GM20431 (cell line): ENCODE results near the gene CST1.
"Not testable (repeated sequence)": the region's sequence is repeated elsewhere in the genome, so short reads cannot be mapped to it uniquely, and the experiment has no call there.

Source experiments
- in situ Hi-C: fragments of 300-500 bp; cut with MseI, MboI; formaldehyde crosslinking; loops from one replicate; pipeline ENCODE4 v1.15.0; 2020; ENCODE audit warnings: low sequenced_read_pairs; ENCODE audit not compliant: unreplicated experiment

Gene CST1

DNA sequence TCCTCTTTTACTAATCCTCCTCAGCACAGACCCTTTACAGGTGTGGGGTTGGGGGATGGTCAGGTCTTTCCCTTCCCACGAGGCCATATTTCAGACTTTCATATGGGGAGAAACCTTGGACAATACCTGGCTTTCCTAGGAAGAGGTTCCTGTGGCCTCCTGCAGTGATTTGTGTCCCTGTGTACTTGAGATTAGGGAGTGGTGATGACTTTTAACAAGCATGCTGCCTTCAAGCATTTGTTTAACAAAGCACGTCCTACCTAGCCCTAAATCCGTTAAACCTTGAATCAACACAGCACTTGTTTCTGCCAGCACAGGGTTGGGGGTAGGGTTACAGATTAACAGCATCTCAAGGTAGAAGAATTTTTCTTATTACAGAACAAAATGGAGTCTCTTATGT lies 6.1 kb upstream of the CST1 start:
- in situ Hi-C loops = not testable (repeated sequence)

DNA sequence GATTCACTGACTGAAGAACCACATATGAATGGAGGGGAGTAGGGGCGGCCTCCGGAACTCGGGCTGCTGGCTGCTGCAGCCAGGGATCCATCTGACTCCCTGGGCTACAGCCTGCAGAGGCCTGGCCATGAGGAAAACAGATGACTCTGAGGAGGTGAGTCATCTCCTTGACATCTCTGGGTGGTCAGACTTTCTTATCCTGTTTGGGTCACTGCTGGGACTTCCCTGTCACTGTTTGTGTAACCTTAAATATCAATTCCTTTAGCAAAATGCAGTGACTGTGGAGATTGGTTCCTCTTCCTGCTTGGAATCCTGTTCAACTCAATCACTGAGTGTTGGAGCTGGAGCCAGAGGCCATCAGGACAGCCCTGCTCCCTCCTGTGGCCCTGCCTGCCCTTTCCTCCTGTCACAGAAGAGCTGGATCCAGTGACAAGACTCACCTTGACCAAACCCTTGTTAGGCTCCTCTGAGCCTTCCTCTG lies 4.4 kb upstream of the CST1 start:
- in situ Hi-C loops = not testable (repeated sequence)

DNA sequence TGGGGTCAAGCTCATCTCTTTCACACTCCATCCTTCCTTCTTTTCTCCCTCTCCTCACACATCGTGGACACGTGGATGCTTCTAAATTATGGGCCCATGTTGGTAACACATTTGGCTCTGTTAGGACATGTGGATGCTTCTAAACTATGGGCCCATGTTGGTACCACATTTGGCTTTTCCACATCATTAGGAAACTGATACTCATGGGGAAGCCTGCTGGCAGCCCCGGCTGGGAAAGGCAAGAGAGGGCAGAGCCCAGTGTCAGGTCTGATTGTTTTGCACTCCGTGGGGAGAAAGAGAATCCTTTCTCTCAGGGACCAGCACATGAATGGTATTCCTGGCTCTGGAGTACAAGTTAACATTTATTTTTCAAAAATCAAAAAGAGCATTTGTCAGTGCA lies 4.0 kb upstream of the CST1 start:
- in situ Hi-C loops = no loop called here

DNA sequence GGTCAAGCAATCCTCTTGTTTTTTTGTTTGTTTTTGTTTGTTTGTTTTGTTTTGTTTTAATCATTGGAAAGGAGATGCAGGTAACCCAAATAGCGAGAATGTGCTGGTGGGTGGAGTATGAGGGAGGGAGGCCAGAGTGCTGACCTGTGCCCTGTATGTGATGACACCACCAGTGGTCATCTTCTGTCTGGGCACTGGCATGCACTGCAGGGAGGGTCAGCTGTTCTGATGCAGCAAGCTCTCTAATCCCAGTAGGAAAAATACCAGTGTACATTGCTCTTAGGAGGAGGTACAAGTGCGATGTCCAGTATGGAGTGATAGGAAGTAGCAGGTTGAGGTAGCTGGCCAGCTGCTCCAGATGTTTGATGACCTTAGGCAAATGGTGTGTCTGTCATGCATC lies 2.9 kb upstream of the CST1 start:
- in situ Hi-C loops = no loop called here

DNA sequence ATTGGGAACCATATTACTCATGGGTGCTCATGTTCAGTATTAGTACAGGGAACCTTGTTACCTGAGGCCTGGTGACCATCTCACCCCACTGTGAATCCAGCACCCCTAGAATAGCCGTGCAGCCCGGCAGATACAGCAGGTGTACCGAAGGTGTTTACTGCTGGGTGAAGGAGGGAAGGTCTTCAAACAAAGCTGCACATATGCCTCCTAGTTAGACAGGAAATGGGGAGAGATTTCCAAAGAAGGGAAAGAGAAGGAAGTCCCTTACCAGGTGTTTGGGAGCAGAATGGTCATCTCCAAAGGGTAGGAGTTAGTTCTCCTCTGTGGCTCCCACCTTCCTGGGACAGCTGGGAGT lies 2.4 kb upstream of the CST1 start:
- in situ Hi-C loops = no loop called here

DNA sequence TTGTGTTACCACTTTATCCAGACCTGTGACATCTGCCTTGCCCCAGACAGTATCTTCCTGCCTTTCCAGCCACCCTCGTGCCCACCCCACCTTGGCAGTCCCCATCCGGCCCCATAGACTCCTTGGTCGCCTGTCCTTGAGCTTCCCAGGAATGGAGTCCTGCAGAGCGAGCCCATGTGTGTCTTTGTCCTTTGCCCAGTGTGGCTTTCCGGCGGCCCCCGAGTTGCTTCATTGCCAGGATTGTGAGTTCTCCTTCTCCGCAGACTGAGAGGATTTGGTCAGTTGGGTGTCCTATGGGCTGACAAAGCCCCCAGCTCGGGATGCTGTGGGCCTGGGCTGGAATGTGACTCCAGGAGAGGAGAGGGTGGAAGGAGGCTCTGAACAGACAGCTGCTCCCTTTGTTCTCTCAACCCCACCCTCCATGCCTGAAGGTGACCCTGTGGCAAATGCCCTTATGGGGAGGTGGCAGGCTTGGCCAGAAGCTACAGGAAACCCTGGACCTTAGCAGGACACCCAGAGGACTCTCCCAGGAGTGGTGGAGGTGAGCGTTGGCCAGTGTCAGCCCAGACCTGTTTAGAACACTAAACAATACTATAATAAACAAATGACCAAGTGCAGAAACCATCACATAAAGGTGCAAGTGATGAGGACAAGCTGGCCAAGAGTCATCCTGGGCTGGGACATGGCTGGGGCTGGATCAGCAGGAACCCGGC lies 1.9 kb upstream of the CST1 start:
- in situ Hi-C loops = no loop called here

DNA sequence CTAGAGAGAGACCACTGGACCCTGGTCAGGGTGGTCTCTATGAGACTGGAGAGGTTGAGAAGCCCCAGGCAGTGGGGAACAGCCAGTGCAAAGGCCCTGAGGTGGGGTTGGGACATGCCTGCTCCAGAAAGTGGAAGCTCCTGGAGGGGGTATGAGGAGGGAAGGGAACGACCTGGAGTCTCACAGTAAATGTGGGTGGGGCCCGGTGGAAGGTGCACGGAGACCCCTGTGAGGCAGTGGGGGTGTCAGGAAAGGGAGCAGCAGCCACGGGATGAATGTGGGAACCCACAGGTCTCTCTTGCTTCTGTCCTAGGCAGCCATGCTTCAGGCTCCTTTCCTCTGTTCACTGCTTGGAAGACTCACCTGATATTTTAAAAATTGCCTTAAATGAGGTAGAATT lies 1.3 kb upstream of the CST1 start:
- in situ Hi-C loops = no loop called here

DNA sequence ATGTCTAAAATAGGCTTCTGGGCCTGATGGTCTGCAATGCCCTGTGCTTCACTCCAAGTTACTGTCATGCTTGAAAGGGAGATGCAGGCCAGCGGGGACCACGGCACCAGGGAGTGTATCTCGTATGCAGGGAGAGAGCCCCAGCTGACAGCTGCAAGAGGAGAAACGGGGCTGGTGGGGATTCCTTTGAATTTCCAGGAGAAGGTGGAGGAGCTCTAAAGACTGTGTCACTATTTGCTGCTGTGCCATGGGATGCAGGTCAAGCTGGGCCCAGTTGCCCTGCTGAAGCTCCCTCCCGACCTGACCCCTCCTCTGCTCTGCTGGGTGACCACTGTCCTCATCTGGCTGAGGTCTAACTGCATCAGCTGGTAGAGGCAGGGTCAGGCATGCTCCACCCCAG lies 989 bp downstream of the CST1 start:
- in situ Hi-C loops = no loop called here

DNA sequence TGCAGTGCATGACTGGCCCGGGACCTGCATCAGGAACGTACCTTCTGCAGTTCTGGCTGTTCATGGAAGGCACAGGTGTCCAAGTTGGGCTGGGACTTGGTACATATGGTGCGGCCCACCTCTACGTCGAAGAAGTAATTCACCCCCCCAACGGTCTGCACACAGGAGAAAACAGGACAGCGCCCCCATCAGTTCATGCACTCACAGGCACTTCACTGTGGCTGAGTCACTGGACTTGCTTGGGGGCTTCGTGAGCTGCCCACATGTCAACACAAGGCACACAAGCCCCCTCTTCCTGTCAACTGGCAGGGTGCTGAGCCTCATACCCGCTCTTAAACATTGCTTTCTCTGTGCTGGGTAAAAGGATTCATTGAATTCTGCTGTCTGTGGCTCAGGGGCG lies 1.8 kb downstream of the CST1 start:
- in situ Hi-C loops = not testable (repeated sequence)

DNA sequence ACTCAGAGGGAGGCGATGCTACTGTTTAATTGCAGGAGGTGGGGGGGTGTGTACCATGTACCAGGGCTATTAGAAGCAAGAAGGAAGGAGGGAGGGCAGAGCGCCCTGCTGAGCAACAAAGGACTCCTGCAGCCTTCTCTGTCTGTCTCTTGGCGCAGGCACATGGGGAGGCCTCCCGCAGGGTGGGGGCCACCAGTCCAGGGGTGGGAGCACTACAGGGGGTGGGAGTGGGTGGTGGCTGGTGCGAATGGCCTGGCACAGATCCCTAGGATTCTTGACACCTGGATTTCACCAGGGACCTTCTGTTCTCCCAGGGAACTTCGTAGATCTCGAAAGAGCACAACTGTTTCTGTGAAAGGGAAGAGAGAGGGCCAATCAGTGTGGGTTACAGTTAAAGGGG lies 3.2 kb downstream of the CST1 start:
- in situ Hi-C loops = not testable (repeated sequence)

DNA sequence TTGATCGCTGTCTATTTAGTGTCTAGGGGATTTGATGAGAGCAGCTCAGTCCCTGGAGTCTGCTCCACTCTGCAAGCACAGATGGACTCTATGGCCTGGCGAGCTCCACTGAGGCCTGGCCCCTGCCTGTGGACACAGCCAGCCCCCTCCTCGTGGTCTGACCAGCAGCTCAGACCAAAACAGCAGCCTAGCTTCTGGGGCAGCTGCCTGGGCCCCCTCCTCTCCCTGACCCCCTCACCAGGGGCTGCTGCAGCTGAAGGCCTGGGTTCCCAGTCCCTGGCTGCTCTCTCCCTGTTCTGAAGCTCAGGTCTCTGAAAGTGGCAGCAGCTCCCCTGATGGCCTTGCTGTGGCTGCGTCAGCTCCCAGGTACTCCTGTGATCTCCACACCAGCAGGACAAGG lies 3.6 kb downstream of the CST1 start:
- in situ Hi-C loops = not testable (repeated sequence)

DNA sequence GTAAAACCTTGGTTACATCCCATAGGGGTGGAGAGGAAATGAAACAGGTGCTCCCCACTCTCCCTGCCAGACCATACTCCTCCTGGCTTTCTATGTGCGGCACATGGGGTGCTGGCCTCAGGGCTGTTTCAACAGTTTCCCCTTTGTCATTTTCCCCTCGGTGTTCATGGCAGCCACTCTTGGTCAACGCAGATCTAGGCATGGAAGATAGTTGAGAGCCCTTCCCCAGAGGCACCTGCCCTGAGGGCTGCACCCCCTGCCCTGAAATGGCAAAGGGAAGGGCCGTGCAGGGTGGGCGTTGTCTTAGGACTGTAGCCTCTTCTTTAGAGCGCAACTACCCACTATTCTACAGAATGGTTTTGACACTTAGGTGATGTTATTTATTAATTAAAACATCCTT lies 4.4 kb downstream of the CST1 start:
- in situ Hi-C loops = no loop called here

DNA sequence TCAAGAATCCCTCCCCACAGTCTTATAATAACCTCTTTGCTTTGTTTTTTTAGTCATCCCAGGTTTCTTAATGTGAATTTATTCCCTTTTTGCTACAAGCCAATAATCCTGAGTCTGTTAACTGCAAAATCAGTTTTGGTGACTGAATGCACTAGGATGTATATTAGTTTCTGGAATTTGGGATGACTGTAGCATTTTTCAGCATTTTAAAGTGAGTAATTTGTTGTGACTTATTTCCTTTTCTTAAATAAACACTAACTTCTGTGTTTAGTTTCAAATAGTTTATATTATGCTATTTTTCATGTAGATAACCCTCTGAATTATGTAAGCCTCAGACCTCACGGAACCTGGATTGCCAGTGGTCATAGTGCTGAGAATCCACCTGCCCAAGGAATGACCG lies 5.5 kb downstream of the CST1 start:
- in situ Hi-C loops = no loop called here

DNA sequence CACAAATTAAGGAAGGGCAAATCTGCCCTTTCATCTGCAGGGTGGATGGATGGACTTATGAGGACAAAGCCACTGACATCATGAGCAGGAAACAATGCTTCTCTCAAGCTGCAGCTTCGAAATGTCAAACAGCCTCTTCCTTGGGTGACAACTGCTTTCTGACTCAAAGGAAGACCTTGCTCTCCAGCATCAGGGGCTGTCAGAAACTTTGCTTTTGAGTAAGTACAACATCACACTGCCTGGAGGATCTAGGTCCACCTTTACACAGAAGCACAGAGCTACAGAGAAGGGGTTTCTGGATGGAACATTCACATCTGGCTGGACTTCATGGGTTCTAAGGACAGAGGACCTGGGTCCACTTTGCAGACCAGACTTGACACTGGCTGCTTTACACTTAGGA lies 5.9 kb downstream of the CST1 start:
- in situ Hi-C loops = no loop called here

DNA sequence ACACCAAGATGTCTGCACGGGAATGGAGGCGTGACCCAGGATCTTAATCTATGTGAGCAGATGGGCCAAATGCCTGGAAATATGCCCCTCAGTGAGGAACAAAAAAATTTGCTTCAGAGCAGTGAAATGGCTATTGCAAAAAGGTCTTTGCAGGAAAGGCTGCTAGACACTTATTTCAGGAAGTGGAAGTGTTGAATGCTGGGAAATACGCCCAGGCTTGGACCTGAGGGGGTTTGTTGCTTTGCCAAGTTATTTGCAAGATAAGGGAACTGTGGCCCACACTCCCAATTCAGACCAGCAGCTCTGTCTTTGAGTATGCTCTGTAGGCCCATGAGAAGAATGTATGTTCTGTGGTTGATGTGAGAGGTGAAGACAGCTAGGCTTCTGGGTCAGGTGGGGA lies 15.3 kb downstream of the CST1 start:
- in situ Hi-C loops = not testable (repeated sequence)

DNA sequence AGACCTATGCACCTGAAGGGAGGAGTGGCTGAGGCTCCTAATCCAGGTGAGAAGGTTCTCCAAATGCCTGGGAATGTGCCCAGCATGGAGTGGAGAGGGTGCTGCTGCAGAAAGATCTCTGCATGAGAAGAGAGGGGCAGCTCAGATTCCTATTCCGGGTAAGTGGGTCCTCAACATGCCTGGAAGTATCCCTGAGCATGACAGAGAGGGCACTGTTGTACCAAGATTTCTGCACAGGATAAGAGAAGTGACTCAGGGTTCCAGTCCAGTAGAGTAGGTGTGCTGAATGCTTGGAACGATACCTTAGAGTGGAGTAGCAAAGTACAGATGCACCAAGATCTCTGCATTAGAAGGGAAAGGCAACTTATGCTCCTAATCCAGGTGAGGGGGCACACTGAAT lies 15.8 kb downstream of the CST1 start:
- in situ Hi-C loops = not testable (repeated sequence)

DNA sequence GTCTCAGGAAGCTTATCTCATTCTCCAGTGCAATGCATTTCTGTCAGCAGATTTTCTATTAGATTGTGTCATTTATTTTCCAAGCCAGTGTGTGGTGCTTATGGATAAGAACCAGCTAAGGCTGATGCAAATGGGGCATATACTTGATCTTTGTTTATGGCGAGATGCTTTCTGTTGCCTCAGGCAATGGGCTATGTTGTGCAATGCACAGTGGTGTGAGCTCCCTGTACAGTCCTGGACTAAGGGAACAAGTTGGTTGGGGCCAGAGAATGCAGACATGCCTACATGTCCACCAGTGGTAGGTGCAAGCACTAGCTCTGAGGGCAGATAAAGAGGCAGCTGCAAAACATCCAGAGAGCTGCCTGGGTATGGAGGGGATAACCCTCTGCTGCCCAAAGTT lies 16.3 kb downstream of the CST1 start:
- in situ Hi-C loops = not testable (repeated sequence)

DNA sequence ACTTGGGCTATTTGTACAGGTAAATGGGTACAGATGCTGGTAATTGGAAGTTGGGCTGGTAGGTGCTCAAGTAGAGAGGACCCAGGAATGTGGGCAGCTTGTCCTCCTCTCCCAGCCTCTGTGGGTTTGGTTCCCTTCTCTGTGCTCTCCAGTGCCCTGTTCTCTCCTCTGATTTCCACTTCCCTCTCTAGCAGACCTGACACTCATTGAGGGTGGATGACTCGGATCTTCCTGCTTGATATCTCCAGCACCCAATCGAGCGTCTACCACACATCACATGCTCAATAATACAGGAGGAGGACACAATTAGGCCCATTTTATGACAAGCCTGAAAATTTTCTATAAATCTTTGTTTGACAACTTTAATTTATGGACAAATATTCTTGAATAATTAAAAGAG lies 23.7 kb downstream of the CST1 start:
- in situ Hi-C loops = no loop called here

DNA sequence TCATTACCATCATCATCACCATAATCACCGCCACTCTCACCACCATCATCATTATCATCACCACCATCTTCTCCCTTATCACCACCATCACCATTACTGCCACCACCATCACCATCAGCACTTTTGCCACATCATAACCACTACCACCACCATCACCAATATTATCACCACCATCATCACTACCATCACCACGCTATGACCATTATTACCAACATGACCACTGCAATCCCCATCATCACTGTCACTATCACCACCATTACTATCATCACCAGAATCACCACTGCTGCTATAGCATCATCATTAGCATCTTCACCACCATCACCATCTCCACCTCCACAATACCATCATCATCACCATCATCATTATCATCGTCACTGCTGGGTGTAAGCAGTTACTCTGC lies 25.6 kb downstream of the CST1 start:
- in situ Hi-C loops = no loop called here

DNA sequence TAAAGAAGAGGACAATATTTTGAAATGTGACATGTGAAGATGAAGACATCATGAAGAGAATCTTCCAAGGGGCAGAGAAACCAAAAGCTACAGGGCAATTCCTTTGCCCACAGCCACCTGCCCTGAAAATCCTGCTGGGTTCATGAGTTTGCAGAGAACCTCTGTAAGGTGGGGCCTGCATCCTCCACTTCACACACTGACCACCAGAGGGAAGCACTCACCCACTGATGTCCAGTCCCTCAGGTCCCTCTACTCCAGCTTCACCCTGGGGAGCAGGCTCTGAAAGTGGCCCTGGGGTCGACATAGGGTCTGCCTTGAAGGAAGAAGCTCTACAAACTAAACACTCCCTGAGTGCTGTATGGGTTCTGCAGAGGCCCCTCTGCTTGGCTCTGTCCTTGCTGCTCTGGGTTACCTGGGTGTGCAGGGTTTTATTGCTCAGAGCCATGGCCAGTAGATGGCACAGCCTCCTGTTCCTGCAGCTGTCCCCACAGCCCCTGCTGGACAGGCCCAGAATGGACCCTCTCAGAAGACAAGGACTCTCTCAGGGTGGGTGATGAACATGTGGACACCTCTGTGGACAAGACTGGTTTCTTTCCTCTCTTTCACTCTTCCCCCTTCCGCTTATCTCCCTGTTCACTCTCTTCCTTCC lies 27.0 kb downstream of the CST1 start:
- in situ Hi-C loops = not testable (repeated sequence)

DNA sequence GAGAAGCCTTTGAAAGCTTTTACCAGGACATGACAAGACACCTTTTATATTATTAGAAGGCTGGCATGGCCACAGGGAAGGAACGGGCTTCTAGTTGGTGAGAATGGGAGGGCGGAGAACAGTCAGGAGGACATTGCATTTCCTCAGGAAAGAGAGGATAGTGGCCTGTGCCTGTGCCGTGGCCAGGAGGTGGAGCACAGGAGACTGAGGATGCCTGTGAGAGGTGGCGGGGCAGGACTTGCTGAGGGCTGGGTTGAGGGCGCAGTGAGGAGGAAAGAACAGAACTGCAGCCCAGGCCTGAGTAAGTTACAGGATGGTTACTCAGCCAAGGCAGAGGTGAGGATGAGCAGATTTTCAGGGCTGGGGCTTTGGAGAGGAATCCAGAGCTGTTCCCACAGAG lies 27.9 kb downstream of the CST1 start:
- in situ Hi-C loops = not testable (repeated sequence)

DNA sequence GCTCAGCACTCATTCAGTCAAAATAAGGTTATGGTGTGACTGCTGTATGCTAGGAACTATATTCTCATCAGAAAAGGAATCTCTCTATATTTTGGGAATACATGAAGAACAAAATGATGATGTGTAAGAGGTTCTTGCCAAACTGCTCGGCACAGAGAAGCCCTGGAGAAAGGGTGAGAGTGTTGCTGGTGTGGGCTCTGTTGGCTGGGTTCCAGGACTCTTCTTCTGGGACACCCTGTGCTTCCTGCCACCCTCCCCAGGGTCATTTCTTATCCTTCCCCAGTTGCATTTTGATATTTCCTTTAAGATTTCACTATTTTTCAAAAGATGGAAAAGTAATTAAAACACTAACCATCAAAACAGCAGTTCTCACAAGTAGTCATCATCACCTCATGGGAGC lies 28.8 kb downstream of the CST1 start:
- in situ Hi-C loops = no loop called here
